GM12872 (cell line): Measurements from ENCODE around the gene SOX30.

ENCODE experiments used
- TF ChIP-seq, protein P1 (sequence below): IDR thresholded peaks from 3 replicates; pipeline ENCODE4 v1.5.1; 2011; ENCODE audit warnings: low read depth, mild to moderate bottlenecking, low read length, moderate library complexity; ENCODE audit not compliant: insufficient read depth

The SOX30 gene

DNA sequence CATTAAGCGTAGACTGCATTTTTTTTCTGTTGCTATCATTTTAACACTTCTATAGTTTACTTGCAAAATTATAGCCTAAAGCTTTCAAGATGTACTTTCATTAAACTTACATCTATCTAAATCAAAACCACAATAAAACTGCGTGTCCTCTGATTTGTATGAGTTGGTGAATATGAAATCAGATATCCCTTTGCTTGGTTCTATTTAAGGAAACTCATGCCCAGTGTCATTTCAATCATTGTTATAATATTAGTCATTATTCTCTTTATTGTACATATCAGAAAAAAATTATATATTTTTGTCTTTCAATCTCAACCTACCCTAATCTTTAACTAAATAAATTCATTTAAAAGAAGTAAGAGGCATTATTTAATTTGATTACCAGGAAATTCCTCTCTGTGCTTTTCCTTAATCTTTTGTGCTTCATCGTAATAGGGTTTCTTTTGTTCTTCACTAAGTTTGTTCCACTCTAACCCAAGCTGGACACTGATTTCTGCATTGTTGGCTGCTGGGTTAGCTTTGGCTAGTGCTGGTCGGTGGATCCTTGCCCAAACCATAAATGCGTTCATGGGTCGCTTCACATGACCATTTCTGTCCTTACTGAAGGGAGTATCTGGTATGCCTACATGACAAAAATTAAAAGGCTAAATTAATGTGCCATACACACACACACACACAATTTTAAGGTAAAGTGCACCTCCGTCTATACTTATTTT is 3.8 kb downstream of the SOX30 start:
- TF ChIP-seq, protein P1, sequence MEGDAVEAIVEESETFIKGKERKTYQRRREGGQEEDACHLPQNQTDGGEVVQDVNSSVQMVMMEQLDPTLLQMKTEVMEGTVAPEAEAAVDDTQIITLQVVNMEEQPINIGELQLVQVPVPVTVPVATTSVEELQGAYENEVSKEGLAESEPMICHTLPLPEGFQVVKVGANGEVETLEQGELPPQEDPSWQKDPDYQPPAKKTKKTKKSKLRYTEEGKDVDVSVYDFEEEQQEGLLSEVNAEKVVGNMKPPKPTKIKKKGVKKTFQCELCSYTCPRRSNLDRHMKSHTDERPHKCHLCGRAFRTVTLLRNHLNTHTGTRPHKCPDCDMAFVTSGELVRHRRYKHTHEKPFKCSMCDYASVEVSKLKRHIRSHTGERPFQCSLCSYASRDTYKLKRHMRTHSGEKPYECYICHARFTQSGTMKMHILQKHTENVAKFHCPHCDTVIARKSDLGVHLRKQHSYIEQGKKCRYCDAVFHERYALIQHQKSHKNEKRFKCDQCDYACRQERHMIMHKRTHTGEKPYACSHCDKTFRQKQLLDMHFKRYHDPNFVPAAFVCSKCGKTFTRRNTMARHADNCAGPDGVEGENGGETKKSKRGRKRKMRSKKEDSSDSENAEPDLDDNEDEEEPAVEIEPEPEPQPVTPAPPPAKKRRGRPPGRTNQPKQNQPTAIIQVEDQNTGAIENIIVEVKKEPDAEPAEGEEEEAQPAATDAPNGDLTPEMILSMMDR: no peak

DNA sequence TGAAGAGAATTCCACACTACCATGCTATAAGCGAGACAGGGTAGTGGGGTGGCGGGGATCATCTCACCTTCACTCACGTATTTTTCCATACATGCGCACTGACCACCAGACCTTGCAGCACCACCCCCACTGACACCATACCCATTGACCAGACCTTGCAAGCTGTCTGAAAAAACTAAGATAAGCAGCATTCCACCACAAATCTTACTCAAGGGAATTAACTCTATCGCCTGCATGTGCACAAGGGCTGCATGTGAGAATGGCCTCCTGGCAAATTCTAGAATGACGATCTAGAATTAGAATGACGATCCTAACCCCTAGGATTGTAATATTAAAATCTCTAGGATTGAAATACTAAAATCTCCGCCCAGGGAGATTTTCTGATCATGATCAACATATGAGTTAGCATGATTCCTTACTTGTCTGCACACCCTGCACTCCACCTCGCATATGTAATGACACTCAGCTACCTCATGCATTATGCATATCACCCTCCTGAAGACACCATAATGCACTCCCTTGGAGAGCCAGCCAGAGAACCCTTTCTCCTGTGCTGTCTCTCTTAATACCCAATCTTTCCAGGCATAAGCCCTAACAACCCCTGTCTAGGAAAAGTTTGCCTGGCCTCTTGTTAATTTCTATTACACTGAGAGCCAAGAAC is 11.7 kb downstream of the SOX30 start:
- TF ChIP-seq, protein P1: no peak

DNA sequence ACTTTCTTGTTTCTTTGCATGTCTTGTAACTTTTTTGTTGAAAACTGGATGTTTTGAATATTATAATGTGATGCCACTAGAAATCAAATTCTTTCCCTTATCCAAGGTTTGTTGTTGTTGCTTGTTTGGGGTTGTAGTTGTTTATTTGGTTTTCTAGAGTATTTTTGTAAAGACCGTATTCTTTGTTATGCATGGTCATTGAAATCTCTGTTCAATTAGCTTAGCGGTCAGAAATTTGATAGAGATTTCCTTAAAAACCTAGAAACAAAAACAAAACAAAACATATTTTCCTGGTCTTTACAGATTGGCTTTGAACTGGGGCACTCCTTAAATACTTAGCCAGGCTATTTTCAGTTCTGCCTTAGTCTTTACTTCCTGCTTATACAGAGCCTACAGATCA is 21.9 kb downstream of the SOX30 start:
- TF ChIP-seq, protein P1: no peak

DNA sequence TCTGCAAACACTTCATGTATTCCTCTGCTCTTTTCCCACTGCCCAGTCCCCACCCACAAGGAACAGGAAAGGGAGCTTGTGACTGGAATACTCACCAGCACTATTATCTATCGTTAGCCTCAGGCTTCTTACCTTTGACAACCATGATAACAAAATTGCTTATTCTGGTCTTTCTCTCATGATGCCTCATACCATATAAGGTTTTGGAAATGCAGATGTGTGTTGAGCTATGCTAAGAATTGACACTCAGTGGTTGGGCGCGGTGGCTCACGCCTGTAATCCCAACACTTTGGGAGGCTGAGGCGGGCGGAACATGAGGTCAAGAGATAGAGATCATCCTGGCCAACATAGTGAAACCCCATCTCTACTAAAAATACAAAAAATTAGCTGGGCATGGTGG is 25.4 kb downstream of the SOX30 start:
- TF ChIP-seq, protein P1: no peak

DNA sequence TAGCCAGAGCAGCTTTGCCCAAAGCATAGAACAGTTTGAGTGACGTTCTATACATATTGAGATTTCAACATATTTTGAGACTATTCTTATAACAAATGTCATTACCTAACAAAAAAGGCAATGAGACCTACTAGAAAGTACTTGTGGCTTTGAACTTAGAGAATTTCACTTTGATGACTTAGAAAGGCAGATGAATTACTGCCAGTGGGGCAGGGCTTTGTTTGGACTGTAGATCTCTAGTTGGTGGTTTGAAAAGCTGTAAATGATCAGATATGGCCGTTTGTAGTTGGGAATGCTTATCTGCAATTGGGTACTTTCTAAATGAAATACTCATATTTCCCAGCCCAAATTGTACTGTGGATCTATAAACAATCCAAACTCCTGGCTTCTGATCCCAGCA is 28.1 kb downstream of the SOX30 start:
- TF ChIP-seq, protein P1: no peak

DNA sequence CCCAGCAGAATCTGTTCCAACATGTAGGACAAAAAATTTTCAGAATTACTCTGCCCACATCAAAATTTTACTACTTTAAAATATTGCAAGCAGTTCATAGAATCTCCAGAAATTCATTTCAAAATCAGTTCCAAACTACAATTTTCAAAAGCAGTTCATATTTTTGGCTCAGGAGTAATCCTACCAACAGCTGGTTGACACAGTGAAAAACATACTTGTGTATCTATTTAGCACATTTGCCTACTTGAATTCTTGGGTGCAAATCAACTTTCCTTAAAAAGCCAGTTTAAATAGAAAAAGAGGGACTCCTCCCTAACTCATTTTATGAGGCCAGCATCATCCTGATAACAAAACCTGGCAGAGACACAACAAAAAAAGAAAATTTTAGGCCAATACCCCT is 31.5 kb downstream of the SOX30 start:
- TF ChIP-seq, protein P1: no peak

DNA sequence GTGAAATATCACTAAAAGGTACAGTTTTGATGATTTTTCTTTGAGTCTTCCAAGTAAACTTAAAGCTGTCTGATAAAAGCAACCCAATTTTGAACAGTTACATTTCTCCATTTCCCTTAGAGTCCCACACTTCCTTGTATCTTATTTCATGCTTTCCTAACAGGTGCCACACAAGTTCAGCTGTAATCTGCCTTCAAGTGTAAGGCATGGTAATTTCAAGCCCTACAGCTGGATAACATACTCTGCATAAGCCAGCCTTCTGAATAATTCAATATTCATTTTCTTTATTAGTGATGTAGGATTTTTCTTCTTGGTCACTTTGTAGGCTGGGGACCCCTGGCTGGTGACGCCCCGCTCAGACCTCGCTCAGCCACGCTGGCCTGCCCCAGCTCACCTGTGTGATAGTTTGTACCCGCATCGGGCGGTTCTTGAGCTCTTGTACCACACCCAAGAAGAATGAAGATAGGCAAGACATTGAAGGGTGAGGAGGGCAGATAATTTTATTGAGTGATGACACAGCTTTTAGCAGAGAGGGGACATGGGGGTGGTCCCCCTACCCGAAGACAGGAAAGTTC is 34.0 kb downstream of the SOX30 start:
- TF ChIP-seq, protein P1: no peak
